ENCODE measurements around the gene KMT2C.

- TF ChIP-seq, protein P1, sequence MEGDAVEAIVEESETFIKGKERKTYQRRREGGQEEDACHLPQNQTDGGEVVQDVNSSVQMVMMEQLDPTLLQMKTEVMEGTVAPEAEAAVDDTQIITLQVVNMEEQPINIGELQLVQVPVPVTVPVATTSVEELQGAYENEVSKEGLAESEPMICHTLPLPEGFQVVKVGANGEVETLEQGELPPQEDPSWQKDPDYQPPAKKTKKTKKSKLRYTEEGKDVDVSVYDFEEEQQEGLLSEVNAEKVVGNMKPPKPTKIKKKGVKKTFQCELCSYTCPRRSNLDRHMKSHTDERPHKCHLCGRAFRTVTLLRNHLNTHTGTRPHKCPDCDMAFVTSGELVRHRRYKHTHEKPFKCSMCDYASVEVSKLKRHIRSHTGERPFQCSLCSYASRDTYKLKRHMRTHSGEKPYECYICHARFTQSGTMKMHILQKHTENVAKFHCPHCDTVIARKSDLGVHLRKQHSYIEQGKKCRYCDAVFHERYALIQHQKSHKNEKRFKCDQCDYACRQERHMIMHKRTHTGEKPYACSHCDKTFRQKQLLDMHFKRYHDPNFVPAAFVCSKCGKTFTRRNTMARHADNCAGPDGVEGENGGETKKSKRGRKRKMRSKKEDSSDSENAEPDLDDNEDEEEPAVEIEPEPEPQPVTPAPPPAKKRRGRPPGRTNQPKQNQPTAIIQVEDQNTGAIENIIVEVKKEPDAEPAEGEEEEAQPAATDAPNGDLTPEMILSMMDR (IDR thresholded peaks at IDR 0.05 in 4 of 5, conservative IDR thresholded peaks at IDR 0.05 in 1 of 5) = no peak
- TF ChIP-seq POLR2A (IDR thresholded peaks at IDR 0.05) = no peak
Measured at GRCh38 chr7:152149363-152149762, 286.4 kb downstream of the KMT2C start.

All from gastrocnemius medialis (tissue), 4 donors.